OCI-LY1 (cell line): ENCODE measurements around the gene PLEKHJ1.

Source experiments
- H2AFZ ChIP-seq: fragments of 200-600 bp; sonication (generic), shearing (Covaris generic); 2 replicates; pipeline ENCODE4 v1.6.0; 2014; ENCODE audit warnings: antibody characterized with exemption, mild to moderate bottlenecking, low read length
- H3F3A ChIP-seq: fragments of 200-600 bp; sonication (generic), shearing (Covaris generic); 2 replicates; pipeline ENCODE4 v1.6.0; 2014; ENCODE audit warnings: mild to moderate bottlenecking, antibody characterized with exemption, low read length, moderate library complexity; ENCODE audit not compliant: insufficient read depth
- H3K27ac ChIP-seq: fragments of 200-600 bp; sonication (generic); 2 replicates; pipeline ENCODE4 v1.5.1; 2014; ENCODE audit warnings: low read length, mixed run types, mild to moderate bottlenecking, low read depth; ENCODE audit not compliant: poor library complexity, severe bottlenecking
- H3K27me3 ChIP-seq: fragments of 200-600 bp; sonication (generic); 2 replicates; pipeline ENCODE4 v1.6.0; 2014; ENCODE audit warnings: antibody characterized with exemption, mild to moderate bottlenecking, low read length, moderate library complexity; ENCODE audit not compliant: insufficient read depth
- H3K36me3 ChIP-seq: fragments of 200-600 bp; sonication (generic); 2 replicates; pipeline ENCODE4 v1.6.1; 2014; ENCODE audit warnings: mild to moderate bottlenecking, antibody characterized with exemption, low read length, moderate library complexity, mixed read lengths; ENCODE audit not compliant: insufficient read depth
- H3K4me1 ChIP-seq: fragments of 200-600 bp; sonication (generic); 2 replicates; pipeline ENCODE4 v1.5.1; 2014; ENCODE audit warnings: mild to moderate bottlenecking, low read length, moderate library complexity; ENCODE audit not compliant: insufficient read depth, severe bottlenecking
- H3K4me2 ChIP-seq: fragments of 200-600 bp; sonication (generic), shearing (Covaris generic); 2 replicates; pipeline ENCODE4 v1.6.1; 2014; ENCODE audit warnings: low read length
- H3K4me3 ChIP-seq: fragments of 200-600 bp; sonication (generic); 2 replicates; pipeline ENCODE4 v1.5.1; 2014; ENCODE audit warnings: low read length, low read depth, mild to moderate bottlenecking, mixed read lengths; ENCODE audit not compliant: poor library complexity, severe bottlenecking
- H3K79me2 ChIP-seq: fragments of 200-600 bp; shearing (Covaris generic); 2 replicates; pipeline ENCODE4 v1.6.1; 2016; ENCODE audit warnings: mixed run types, low read length, mixed read lengths; ENCODE audit not compliant: insufficient read depth
- H3K9ac ChIP-seq: fragments of 200-600 bp; sonication (generic), shearing (Covaris generic); 2 replicates; pipeline ENCODE4 v1.6.1; 2014; ENCODE audit warnings: mild to moderate bottlenecking, low read length, mixed read lengths
- H3K9me2 ChIP-seq: fragments of 200-600 bp; sonication (generic), shearing (Covaris generic); 2 replicates; pipeline ENCODE4 v1.6.1; 2014; ENCODE audit warnings: low read depth, mild to moderate bottlenecking, low read length, mixed read lengths
- H3K9me3 ChIP-seq: fragments of 200-600 bp; shearing (Covaris generic); 2 replicates; pipeline ENCODE4 v1.6.1; 2014; ENCODE audit warnings: low read length, mixed read lengths
- H4K20me1 ChIP-seq: fragments of 200-600 bp; sonication (generic), shearing (Covaris generic); 2 replicates; pipeline ENCODE4 v1.6.0; 2016; ENCODE audit warnings: mild to moderate bottlenecking, low read length; ENCODE audit not compliant: insufficient read depth
- CTCF ChIP-seq: fragments of 200-600 bp; sonication (generic), shearing (Covaris generic); IDR thresholded peaks from 2 replicates; pipeline ENCODE4 v1.5.1; 2017; ENCODE audit warnings: mild to moderate bottlenecking, antibody characterized with exemption, low read length, moderate library complexity, mixed read lengths
- EZH2 ChIP-seq: fragments of 200-600 bp; sonication (generic), shearing (Covaris generic); IDR thresholded peaks from 2 replicates; pipeline ENCODE4 v1.8.0; 2017; ENCODE audit warnings: borderline replicate concordance, mixed run types, mild to moderate bottlenecking, antibody characterized with exemption, low read length, moderate library complexity, mixed read lengths

PLEKHJ1 gene

GRCh38 chr19:2273356-2274184 is 37.4 kb upstream of the PLEKHJ1 start:
- H3K9me2 ChIP-seq = no peaks in the 10 kb centered on the region
- peaks cover 7% of the 10 kb centered on the region; the same call in 1 of the 2 replicates for H3F3A ChIP-seq
- no peak overlapping the region for H2AFZ ChIP-seq
- H3K27me3 ChIP-seq = no peaks in the 10 kb centered on the region
- H3K4me3 ChIP-seq = peak overlapping the region; percentile 78
- TF ChIP-seq CTCF = peak; percentile 98
- no peak for TF ChIP-seq EZH2
- 0 out of 2 replicates have a peak, but pooled peaks cover 2% of the 10 kb centered on the region for H4K20me1 ChIP-seq
- peaks cover 35% of the 10 kb centered on the region for H3K4me1 ChIP-seq
- peak overlapping the region; percentile 80 for H3K27ac ChIP-seq
- peak overlapping the region; percentile 90 for H3K9ac ChIP-seq
- H3K36me3 ChIP-seq = peaks cover 61% of the 10 kb centered on the region
- peaks cover 29% of the 10 kb centered on the region for H3K79me2 ChIP-seq
- H3K9me3 ChIP-seq = no peaks in the 10 kb centered on the region
- peak overlapping the region; percentile 92 for H3K4me2 ChIP-seq

- H3K9me2 ChIP-seq = no peaks in the 10 kb centered on the region
Observed at GRCh38 chr19:2271234-2272103, 35.3 kb upstream of the PLEKHJ1 start.

More at GRCh38 chr19:2271234-2272103, 35.3 kb upstream of the PLEKHJ1 start:
- Histone ChIP-seq H4K20me1 (0 out of 2 replicates have a peak, but pooled peaks cover 2% of the 10 kb centered on the region), H3K4me3 (peak overlapping the region; percentile 78), H3K9ac (peak overlapping the region; percentile 90), H3K36me3 (peaks cover 55% of the 10 kb centered on the region), H3K27ac (peak overlapping the region; percentile 80), H3K9me3 (no peaks in the 10 kb centered on the region), H3K4me2 (peak overlapping the region; percentile 92), H2AFZ (no peak overlapping the region), H3K79me2 (peaks cover 29% of the 10 kb centered on the region), H3K27me3 (no peaks in the 10 kb centered on the region), H3F3A (peaks cover 7% of the 10 kb centered on the region; the same call in 1 of the 2 replicates), H3K4me1 (peaks cover 56% of the 10 kb centered on the region)
- no peak for TF ChIP-seq CTCF
- TF ChIP-seq EZH2 = no peak
